SU-DHL-6 (cell line): ENCODE results near the gene HIVEP1.

ENCODE experiments used
- H2AFZ ChIP-seq: fragments of 200-600 bp; sonication (generic); 2 replicates; pipeline ENCODE4 v1.6.1; 2014; ENCODE audit warnings: low read depth, mild to moderate bottlenecking, moderate library complexity, mixed read lengths, antibody characterized with exemption, low read length; ENCODE audit not compliant: severe bottlenecking
- H3F3A ChIP-seq: fragments of 200-600 bp; shearing (Covaris generic); 2 replicates; pipeline ENCODE4 v1.6.0; 2016; ENCODE audit warnings: antibody characterized with exemption, mild to moderate bottlenecking; ENCODE audit not compliant: insufficient read depth
- H3K27ac ChIP-seq: fragments of 200-600 bp; sonication (generic); 2 replicates; pipeline ENCODE4 v1.5.1; 2016; ENCODE audit warnings: low read depth, mild to moderate bottlenecking, low read length, moderate library complexity, mixed read lengths
- H3K27me3 ChIP-seq: fragments of 200-600 bp; sonication (generic), shearing (Covaris generic); 2 replicates; pipeline ENCODE4 v1.6.0; 2014; ENCODE audit warnings: mild to moderate bottlenecking, low read length
- H3K36me3 ChIP-seq: fragments of 200-600 bp; sonication (generic); 2 replicates; pipeline ENCODE4 v1.6.1; 2014; ENCODE audit warnings: mild to moderate bottlenecking, low read length, mixed read lengths
- H3K4me2 ChIP-seq: fragments of 300-600, 200-600 bp; shearing (Covaris generic), sonication (generic); 2 replicates; pipeline ENCODE4 v1.6.0; 2014; ENCODE audit warnings: low read length, low read depth, mild to moderate bottlenecking; ENCODE audit not compliant: poor library complexity, severe bottlenecking
- H3K4me3 ChIP-seq: fragments of 200-600 bp; sonication (generic); 2 replicates; pipeline ENCODE4 v1.5.1; 2014; ENCODE audit warnings: antibody characterized with exemption, low read length, mild to moderate bottlenecking, mixed read lengths; ENCODE audit not compliant: insufficient read depth, poor library complexity, severe bottlenecking
- H3K79me2 ChIP-seq: fragments of 200-600 bp; sonication (generic); 2 replicates; pipeline ENCODE4 v1.6.1; 2014; ENCODE audit warnings: mild to moderate bottlenecking, low read length, moderate library complexity; ENCODE audit not compliant: insufficient read depth
- H3K9ac ChIP-seq: fragments of 200-600 bp; sonication (generic); 2 replicates; pipeline ENCODE4 v1.7.0; 2014; ENCODE audit warnings: mild to moderate bottlenecking, low read length
- H3K9me2 ChIP-seq: fragments of 200-600 bp; sonication (generic); replicated peaks from 2 replicates; pipeline ENCODE4 v1.6.1; 2014; ENCODE audit warnings: low read length; ENCODE audit not compliant: insufficient read depth
- H3K9me3 ChIP-seq: fragments of 200-600 bp; sonication (generic); 2 replicates; pipeline ENCODE4 v1.6.1; 2014; ENCODE audit warnings: low read length, mixed read lengths; ENCODE audit not compliant: insufficient read depth
- H4K20me1 ChIP-seq: fragments of 200-600 bp; sonication (generic); 2 replicates; pipeline ENCODE4 v1.6.1; 2014; ENCODE audit warnings: low read depth, mild to moderate bottlenecking, antibody characterized with exemption, low read length, moderate library complexity, mixed read lengths
- EZH2phosphoT487 ChIP-seq: fragments of 200-600 bp; sonication (generic), shearing (Covaris generic); conservative IDR thresholded peaks from 2 replicates; pipeline ENCODE4 v1.6.1; 2018; ENCODE audit warnings: mild to moderate bottlenecking, antibody characterized with exemption, low read length, moderate library complexity, mixed read lengths
- TF ChIP-seq, protein P1 (sequence below): fragments of 200-600 bp; sonication (generic); IDR thresholded peaks from one replicate; pipeline ENCODE4 v1.5.1; 2017; ENCODE audit warnings: antibody characterized with exemption, mild to moderate bottlenecking, low read length, moderate library complexity; ENCODE audit not compliant: insufficient read depth, poor library complexity, severe bottlenecking

HIVEP1 gene

GRCh38 chr6:12060780-12061609 lies 48.9 kb downstream of the HIVEP1 start:
- H3K27ac ChIP-seq: no peak overlapping the region
- no peaks in the 10 kb centered on the region for H3K9me2 ChIP-seq
- H3K9me3 ChIP-seq: no peaks in the 10 kb centered on the region
- peak overlapping the region; percentile 50 for H3K4me2 ChIP-seq
- H3F3A ChIP-seq: 0 out of 2 replicates have a peak, but pooled peaks cover 5% of the 10 kb centered on the region
- peak overlapping the region; percentile 23 for H3K4me3 ChIP-seq
- peaks cover 23% of the 10 kb centered on the region for H3K79me2 ChIP-seq
- TF ChIP-seq, protein P1, sequence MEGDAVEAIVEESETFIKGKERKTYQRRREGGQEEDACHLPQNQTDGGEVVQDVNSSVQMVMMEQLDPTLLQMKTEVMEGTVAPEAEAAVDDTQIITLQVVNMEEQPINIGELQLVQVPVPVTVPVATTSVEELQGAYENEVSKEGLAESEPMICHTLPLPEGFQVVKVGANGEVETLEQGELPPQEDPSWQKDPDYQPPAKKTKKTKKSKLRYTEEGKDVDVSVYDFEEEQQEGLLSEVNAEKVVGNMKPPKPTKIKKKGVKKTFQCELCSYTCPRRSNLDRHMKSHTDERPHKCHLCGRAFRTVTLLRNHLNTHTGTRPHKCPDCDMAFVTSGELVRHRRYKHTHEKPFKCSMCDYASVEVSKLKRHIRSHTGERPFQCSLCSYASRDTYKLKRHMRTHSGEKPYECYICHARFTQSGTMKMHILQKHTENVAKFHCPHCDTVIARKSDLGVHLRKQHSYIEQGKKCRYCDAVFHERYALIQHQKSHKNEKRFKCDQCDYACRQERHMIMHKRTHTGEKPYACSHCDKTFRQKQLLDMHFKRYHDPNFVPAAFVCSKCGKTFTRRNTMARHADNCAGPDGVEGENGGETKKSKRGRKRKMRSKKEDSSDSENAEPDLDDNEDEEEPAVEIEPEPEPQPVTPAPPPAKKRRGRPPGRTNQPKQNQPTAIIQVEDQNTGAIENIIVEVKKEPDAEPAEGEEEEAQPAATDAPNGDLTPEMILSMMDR: no peak
- TF ChIP-seq EZH2phosphoT487: no peak
- H3K9ac ChIP-seq: 0 out of 2 replicates have a peak overlapping the region, but pooled peaks have one; percentile 1
- H3K27me3 ChIP-seq: no peaks in the 10 kb centered on the region
- H4K20me1 ChIP-seq: peaks cover 4% of the 10 kb centered on the region; the same call in 1 of the 2 replicates
- H3K36me3 ChIP-seq: no peaks in the 10 kb centered on the region
- H2AFZ ChIP-seq: peak overlapping the region; percentile 2

GRCh38 chr6:12062605-12063004 lies 50.5 kb downstream of the HIVEP1 start:
- TF ChIP-seq, protein P1: no peak
- TF ChIP-seq EZH2phosphoT487: no peak
- Histone ChIP-seq H3K36me3 (no peaks in the 10 kb centered on the region), H3K27me3 (no peaks in the 10 kb centered on the region), H4K20me1 (peaks cover 4% of the 10 kb centered on the region; the same call in 1 of the 2 replicates), H3K9me2 (no peaks in the 10 kb centered on the region), H3F3A (no peaks in the 10 kb centered on the region), H3K79me2 (peaks cover 26% of the 10 kb centered on the region), H3K9ac (no peak overlapping the region), H3K4me3 (no peak overlapping the region), H3K27ac (no peak overlapping the region), H3K4me2 (no peak overlapping the region), H3K9me3 (no peaks in the 10 kb centered on the region), H2AFZ (no peak overlapping the region)

DNA sequence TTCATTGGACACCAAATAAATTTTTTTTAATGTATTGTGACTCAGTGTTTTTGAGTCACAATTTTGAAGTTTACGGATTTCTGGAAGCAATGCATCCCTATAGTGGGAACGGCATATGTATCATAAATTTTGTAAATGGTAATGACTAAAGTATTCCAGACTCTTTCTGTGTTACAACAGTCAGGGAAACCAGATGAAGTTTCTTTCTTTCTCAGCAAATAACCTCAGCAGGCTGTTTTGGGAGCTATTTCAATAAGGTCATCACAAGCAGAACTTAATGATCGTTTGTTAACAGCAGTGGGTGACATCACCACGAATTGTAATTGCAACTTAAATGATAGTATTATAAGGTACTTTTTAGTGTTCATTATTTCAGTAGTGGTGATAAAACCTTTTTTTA lies 52.0 kb downstream of the HIVEP1 start:
- no peak overlapping the region for H3K9ac ChIP-seq
- H3K27me3 ChIP-seq: no peaks in the 10 kb centered on the region
- no peak overlapping the region for H2AFZ ChIP-seq
- H3K4me2 ChIP-seq: no peak overlapping the region
- peaks cover 27% of the 10 kb centered on the region for H3K79me2 ChIP-seq
- no peaks in the 10 kb centered on the region for H3K36me3 ChIP-seq
- H3F3A ChIP-seq: no peaks in the 10 kb centered on the region
- no peak overlapping the region for H3K4me3 ChIP-seq
- H3K27ac ChIP-seq: no peak overlapping the region
- H4K20me1 ChIP-seq: peaks cover 9% of the 10 kb centered on the region; the same call in 1 of the 2 replicates
- TF ChIP-seq EZH2phosphoT487: no peak
- TF ChIP-seq, protein P1: no peak
- no peaks in the 10 kb centered on the region for H3K9me2 ChIP-seq
- no peaks in the 10 kb centered on the region for H3K9me3 ChIP-seq
